ENCODE measurements around the gene TMPRSS9.

The TMPRSS9 gene

GRCh38 chr19:2338751-2339643 is 21.1 kb upstream of the TMPRSS9 start:
- Histone ChIP-seq H3K4me2 (ENCODE audit: low read length) (no peak overlapping the region), H3K9me2 (ENCODE audit: low read depth, low read length) (no peaks in the 10 kb centered on the region), H3K36me3 (ENCODE audit: insufficient read depth, low read length) (peaks cover 53% of the 10 kb centered on the region), H2AFZ (ENCODE audit: low read length) (no peak overlapping the region), H3K4me1 (ENCODE audit: insufficient read depth, low read length, severe bottlenecking) (no peaks in the 10 kb centered on the region), H3F3A (ENCODE audit: insufficient read depth, low read length) (peaks cover 4% of the 10 kb centered on the region; the same call in 1 of the 2 replicates), H3K4me3 (ENCODE audit: low read depth, low read length, poor library complexity, severe bottlenecking) (no peak overlapping the region), H3K9ac (ENCODE audit: low read length) (no peak overlapping the region), H3K79me2 (ENCODE audit: insufficient read depth, low read length) (no peaks in the 10 kb centered on the region), H4K20me1 (ENCODE audit: insufficient read depth, low read length) (no peaks in the 10 kb centered on the region), H3K27ac (ENCODE audit: low read depth, low read length, poor library complexity, severe bottlenecking) (no peak overlapping the region), H3K9me3 (ENCODE audit: low read length) (no peaks in the 10 kb centered on the region), H3K27me3 (ENCODE audit: insufficient read depth, low read length) (no peaks in the 10 kb centered on the region)
- TF ChIP-seq EZH2 (IDR thresholded peaks at IDR 0.05; ENCODE audit: borderline replicate concordance, low read length) (no peak), CTCF (IDR thresholded peaks at IDR 0.05; ENCODE audit: low read length) (no peak)

- H3K27me3 ChIP-seq (ENCODE audit: insufficient read depth, low read length), result no peaks in the 10 kb centered on the region
- H3K4me3 ChIP-seq (ENCODE audit: low read depth, low read length, poor library complexity, severe bottlenecking), result no peak overlapping the region
- no peak overlapping the region for H3K27ac ChIP-seq (ENCODE audit: low read depth, low read length, poor library complexity, severe bottlenecking)
- H4K20me1 ChIP-seq (ENCODE audit: insufficient read depth, low read length), result no peaks in the 10 kb centered on the region
- H3F3A ChIP-seq (ENCODE audit: insufficient read depth, low read length), result peaks cover 4% of the 10 kb centered on the region; the same call in 1 of the 2 replicates
- H3K4me2 ChIP-seq (ENCODE audit: low read length), result no peak overlapping the region
- H3K4me1 ChIP-seq (ENCODE audit: insufficient read depth, low read length, severe bottlenecking), result no peaks in the 10 kb centered on the region
- no peaks in the 10 kb centered on the region for H3K9me3 ChIP-seq (ENCODE audit: low read length)
- no peak for TF ChIP-seq CTCF (IDR thresholded peaks at IDR 0.05; ENCODE audit: low read length)
- no peak for TF ChIP-seq EZH2 (IDR thresholded peaks at IDR 0.05; ENCODE audit: borderline replicate concordance, low read length)
- H3K79me2 ChIP-seq (ENCODE audit: insufficient read depth, low read length), result no peaks in the 10 kb centered on the region
- H2AFZ ChIP-seq (ENCODE audit: low read length), result no peak overlapping the region
- no peak overlapping the region for H3K9ac ChIP-seq (ENCODE audit: low read length)
- peaks cover 50% of the 10 kb centered on the region for H3K36me3 ChIP-seq (ENCODE audit: insufficient read depth, low read length)
- no peaks in the 10 kb centered on the region for H3K9me2 ChIP-seq (ENCODE audit: low read depth, low read length)
These were observed 20.3 kb upstream of the TMPRSS9 start for GRCh38 chr19:2339644-2340310.

- TF ChIP-seq EZH2 (IDR thresholded peaks at IDR 0.05; ENCODE audit: borderline replicate concordance, low read length) (no peak), CTCF (IDR thresholded peaks at IDR 0.05; ENCODE audit: low read length) (no peak)
- peaks cover 52% of the 10 kb centered on the region for H3K36me3 ChIP-seq (ENCODE audit: insufficient read depth, low read length)
- H3K4me3 ChIP-seq (ENCODE audit: low read depth, low read length, poor library complexity, severe bottlenecking), result no peak overlapping the region
- H3K9ac ChIP-seq (ENCODE audit: low read length), result no peak overlapping the region
- no peak overlapping the region for H2AFZ ChIP-seq (ENCODE audit: low read length)
- no peaks in the 10 kb centered on the region for H3K79me2 ChIP-seq (ENCODE audit: insufficient read depth, low read length)
- peaks cover under 1% of the 10 kb centered on the region; the same call in 1 of the 2 replicates for H3F3A ChIP-seq (ENCODE audit: insufficient read depth, low read length)
- no peaks in the 10 kb centered on the region for H4K20me1 ChIP-seq (ENCODE audit: insufficient read depth, low read length)
- no peak overlapping the region for H3K4me2 ChIP-seq (ENCODE audit: low read length)
- H3K9me3 ChIP-seq (ENCODE audit: low read length), result no peaks in the 10 kb centered on the region
- no peaks in the 10 kb centered on the region for H3K9me2 ChIP-seq (ENCODE audit: low read depth, low read length)
- no peak overlapping the region for H3K27ac ChIP-seq (ENCODE audit: low read depth, low read length, poor library complexity, severe bottlenecking)
- no peaks in the 10 kb centered on the region for H3K27me3 ChIP-seq (ENCODE audit: insufficient read depth, low read length)
- no peaks in the 10 kb centered on the region for H3K4me1 ChIP-seq (ENCODE audit: insufficient read depth, low read length, severe bottlenecking)
These were observed 19.4 kb upstream of the TMPRSS9 start for GRCh38 chr19:2340496-2341243.
